ENCODE data around the gene SNED1.

The SNED1 gene

DNA sequence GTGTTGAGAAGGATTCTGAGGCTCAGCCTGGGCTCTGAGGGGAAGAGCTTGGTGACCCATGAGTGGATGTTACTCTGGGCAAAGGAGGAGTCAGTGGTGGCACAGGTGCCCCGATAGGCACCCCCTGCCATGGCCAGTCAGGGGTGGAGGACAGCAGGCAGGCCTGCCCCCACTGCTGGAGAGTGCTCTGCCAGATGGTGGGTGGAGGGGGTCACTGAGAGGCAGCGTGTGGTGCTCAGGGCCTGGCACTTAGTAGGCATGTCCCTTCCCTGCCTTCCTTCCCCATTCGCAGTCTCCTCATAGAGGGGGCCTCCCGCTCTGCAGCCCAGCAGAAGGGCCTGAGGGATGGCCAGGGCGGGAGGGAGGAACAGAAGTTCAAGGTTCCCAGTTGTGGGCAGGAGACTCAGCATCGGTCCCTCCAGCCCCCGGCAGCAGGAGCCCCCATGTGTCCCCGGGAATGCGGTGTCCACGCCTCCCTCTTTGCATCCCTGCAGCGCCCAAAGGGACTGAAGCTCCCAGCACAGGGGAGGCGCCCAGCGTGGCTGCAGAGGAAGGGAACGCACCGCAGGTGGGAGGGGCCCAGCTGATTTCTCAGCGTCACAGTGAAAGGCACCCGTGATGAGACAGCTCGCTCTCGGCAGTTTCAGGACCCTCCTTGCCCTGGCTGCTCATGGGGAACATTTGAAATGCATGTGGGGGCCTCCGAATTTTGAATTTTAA, 5.7 kb upstream of the SNED1 start:
- no peak for DNase-seq (ENCODE audit: low read depth in 2 of 2)

DNA sequence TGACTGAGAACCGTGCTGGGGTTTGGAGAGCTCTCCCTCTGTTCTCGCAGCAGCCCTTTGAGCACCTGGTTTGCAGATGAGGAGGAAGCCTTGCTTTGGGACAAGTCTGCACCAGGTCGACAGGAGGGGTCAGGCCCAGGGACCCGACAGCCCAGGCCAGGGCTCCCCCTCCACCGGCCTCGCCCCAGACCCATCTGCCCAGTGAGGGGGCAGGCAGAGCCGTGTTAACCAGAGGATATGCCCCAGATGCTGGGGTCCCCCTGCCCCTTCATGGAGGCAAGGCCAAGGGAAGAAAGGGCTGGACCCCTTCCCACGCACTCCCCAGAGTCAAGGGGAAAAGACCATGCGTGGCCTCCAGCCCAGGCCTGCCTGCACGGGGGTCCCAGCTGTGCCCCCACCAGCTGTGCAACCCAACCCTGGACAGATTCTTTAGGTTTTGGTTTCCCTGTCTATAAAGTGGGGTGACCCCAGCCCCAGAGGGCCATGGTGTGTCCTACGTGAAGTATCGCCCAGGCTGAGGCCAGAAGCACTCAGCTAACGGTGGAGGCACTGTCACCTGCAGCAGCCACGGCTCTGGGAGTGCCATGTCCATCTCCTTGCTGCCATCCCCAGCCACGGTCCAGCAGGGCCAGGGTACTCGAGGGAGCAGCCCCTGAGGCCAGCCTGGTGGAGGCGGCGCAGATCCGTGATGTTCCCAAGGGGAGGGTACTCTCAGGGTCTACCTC, 4.8 kb upstream of the SNED1 start:
- DNase-seq (ENCODE audit: low read depth in 2 of 2) = no peak

DNA sequence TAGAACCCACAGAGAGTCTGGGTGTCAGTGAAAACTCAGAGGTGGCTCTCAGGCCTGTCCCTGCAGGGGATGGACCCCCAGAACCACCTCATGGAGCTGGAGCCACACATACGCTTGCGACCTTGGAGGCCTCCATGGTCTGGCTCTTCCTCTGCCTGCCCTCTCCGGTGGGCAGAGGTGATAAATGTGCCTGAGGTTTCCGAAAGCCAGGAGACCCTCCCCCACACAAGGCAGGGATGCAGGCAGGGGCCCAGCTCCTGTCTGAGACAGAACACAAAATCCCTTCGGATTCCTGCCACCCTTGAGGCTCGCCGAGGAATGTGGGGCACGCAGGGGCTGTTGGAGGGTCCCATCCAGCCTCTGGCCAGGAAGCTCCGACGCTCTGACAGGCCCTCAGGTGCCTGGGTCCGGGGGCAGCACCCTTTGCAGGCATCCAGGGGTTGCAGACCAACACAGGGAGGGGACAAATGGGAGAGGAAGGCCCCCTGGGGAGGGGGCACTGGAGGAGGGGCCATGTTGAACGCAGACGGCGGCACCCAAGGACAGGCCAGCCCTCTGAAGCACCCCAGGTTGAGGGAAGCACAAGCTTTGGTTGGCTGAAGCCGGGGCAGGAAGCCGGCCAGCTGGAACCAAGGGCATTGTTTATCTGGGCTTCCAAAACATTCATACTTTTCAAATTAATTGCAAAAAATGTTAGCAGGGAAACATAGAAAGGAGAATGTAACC, 4.1 kb upstream of the SNED1 start:
- DNase-seq (ENCODE audit: low read depth in 2 of 2) = no peak

DNA sequence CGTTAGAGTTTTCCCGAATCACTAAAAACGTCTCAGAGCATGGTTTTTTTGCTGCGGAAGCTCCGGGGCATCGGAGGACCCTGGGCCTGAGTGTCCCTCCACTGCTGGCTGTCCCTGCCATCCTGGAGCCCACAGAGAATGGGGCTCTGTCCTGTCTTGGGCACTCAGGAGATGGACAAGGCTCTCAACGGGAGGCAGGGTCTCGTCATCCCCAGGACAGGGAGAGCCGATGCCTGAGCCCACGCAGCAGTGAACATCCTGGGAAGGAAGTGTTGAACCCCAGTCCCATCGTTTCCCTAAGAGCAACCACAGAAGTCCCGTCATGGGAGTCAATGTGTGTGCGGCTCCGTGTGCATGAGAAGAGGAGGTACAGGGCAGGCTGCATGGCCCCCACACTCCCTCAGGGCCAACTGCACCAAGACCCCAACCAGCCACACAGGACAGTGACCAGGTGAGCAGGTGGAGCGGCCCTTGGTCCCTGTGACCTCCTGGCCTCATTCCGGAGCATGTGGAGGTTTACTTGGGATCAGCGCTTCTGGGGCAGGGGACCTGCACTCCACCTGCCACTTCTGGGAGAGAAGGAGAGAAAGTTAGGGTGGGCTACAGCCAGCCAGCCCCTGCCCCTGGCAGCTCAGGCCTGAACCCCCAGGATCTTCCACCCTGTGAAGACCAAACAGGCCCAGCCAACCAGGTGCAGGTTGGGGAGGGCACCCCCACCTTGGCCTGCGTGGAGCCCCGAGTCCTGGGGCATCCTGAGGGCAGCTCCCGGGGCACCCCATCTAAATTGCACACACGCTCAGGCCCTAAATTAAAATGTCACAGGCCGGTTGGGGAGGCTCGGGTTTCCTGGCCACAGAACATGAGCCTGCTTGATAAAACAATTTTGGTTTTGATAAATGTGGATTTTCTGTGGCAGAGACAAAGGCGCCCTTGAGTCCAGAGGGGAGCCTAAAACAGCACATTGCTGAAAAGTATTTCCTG, 3.1 kb upstream of the SNED1 start:
- DNase-seq (ENCODE audit: low read depth in 2 of 2) = no peak

DNA sequence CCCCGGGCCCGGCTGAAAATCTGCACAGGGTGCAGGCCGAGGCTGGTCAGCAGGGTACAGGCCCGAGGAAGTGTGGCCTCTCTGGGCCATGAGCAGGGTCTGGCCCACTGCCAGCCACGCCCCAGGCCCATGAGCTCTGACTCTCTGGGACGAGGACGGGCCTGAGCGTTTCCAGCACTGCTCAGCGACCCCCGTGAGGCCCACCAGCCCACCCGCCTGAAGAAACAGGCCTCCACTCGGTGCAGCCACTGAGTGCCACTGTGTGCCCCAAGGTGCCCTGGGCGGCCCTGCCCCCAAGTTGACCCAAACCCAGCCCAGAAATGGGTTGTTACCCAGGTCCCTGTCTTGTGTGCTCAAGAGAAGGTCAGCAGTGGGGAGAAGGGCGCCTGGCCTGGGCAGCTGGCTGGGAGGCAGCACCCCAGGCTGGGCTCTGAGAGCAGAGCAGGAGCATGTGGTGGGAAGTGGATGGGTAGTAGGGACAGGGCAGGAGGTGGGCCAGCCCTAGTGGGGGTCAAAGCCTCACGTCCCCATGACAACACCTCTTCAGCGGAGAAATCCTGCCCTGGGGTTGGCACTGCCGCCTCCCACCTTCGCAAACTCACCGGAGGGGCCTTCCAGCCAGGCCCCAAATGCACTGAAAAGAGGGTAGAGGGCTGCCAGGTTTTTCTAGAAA, 2.1 kb upstream of the SNED1 start:
- no peak for DNase-seq (ENCODE audit: low read depth in 2 of 2)

DNA sequence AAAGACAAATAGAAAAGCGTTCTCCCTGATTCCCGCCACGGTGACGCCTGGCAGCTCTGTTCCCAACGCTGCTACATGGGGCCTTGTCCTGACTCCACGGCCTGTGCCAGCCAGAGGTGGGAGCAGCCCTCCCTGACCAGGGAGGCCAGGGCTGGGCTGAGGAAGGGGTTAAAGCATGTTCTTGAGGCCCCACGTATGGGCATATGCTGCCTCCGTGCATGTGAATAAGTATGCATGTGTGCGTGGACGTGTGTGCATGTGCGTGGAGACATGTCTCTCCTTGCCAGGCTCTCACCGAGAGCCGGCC, 1.6 kb upstream of the SNED1 start:
- DNase-seq (ENCODE audit: low read depth in 2 of 2) = no peak

DNA sequence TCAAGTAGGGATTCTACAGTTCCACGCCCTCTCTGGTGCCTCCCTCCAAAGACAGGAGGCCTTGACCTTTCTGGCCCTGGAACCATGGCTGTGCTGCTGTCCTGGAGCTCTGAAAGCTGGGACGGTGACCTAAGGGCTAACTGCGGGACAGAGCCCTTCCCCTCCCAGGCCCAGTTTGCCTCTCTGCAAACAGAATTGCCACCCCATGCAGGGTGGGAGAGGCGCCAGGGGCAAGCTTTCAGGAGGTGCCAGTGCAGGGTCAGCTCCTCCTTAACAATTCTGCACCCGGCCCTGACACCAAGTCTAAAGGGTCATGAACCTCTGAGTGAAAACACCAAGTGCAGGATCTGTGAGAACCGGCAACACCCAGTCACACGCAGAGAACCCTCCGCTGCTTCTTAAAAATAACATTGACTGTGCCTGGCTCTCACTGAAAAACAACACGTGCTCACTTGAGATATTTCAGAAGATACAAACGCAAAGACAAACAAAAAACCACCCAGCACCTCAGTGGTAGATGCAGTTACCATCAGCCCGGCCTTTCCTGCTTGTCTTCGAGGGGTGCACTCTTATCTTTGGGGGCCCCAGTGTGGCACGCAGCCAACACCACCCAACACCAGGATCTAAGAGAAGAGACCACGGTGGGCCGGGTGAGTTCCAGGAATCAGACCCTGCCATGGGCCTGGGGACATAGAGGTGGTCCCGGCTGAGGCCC, 1.1 kb upstream of the SNED1 start:
- no peak for DNase-seq (ENCODE audit: low read depth in 2 of 2)

DNA sequence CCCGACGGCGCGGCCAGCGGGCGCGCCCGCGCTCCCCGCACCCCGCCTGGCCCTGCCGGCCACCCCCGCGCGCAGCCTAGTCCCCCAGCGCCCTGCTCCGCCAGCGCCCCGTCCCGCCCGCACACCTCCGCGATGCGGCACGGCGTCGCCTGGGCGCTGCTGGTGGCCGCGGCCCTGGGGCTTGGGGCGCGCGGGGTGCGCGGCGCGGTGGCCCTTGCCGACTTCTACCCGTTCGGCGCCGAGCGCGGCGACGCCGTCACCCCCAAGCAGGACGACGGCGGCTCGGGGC, 232 bp downstream of the SNED1 start:
- no peak for DNase-seq (ENCODE audit: low read depth in 2 of 2)

DNA sequence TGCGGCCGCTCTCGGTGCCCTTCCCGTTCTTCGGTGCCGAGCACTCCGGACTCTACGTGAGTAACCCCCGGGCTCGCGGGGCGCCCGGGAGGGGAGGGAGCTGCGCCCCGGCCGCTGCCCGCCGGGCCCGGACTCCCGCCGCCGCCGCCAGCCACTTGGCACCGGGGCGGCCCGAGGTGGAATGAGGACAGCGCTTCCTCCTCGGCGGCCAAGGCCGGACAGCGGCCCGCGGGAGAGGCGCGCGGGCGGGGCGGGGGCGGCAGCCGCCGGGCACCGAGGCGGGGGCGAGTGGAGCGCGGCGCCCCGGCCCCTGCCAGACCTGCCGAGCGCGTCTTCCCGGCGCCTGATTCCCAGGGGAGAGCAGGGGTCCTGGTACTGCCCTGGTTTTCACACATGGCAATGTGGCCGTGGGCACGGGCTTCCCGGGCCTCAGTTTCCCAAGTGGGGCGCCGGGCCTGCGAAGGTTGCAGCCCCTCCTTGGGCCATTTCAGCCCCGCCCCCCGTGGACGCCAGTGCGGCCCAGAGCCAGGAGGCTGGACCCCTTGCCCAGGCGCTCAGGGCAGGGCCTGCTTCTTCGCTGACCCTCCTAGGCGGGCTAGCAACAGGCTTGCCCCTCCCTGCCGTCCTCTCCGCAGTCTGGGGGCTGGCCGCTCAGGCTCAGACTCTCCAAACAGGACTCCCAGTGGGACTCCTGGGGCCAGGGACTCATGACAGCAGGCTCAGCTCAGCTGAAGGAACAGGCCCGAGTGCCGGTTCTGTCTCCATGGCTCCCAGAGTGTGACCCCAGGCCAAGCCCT, 775 bp downstream of the SNED1 start:
- no peak for DNase-seq (ENCODE audit: low read depth in 2 of 2)

DNA sequence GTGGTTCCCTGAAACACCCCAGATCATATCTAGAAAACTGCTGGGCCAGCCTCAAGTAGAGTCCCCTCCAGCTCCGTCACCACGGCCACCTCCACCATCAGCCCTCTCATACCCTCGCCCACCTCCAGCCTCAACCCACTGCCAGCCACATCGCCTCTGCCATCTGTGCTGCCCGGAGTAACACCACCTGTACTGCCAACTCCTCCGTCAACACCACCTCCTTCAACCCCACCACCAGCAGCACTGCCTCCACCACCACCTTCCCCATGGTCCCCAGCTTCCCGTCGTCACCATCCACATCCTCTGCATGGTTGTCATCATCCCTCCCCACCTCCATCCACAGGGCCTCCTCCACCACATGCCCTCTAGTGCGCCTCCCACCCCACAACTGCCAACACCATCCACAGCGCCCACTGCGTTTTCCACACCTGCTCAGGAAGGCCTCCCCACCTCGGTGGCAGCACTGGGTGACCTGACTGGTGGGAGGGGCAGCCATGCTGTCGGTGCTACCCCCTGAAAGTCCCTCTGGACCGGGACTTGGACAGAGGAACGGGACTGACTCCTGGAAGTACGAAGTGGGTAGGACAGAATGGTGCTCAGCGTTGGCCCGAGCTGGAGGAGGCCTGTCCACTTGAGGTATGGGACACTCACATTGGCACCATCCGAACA, 1.6 kb downstream of the SNED1 start:
- DNase-seq (ENCODE audit: low read depth in 2 of 2) = no peak

DNA sequence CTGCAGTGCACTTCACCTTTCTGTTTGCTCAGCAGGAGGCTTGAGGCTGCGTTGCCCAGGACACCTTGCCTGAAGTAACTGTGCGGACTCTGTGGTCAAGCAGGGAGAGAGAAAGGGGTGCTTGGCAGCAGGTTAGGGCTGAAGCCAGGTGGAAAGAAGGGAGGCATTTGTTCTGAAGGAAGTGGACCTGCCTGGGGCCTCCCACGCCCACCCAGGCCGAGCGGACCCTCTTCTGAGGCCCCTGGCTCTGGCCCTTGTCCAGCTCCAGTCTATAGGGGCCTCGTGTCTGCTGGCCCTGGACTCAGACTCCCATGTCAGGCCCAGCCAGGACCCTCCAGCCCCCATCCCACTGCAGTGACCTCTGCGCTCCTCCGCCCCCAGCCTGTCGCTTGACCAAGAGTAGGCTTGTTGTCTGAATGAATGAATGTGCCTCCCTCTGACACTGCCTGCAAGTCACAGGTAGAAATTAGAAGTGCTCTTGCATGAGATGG, 2.5 kb downstream of the SNED1 start:
- DNase-seq (ENCODE audit: low read depth in 2 of 2) = no peak

DNA sequence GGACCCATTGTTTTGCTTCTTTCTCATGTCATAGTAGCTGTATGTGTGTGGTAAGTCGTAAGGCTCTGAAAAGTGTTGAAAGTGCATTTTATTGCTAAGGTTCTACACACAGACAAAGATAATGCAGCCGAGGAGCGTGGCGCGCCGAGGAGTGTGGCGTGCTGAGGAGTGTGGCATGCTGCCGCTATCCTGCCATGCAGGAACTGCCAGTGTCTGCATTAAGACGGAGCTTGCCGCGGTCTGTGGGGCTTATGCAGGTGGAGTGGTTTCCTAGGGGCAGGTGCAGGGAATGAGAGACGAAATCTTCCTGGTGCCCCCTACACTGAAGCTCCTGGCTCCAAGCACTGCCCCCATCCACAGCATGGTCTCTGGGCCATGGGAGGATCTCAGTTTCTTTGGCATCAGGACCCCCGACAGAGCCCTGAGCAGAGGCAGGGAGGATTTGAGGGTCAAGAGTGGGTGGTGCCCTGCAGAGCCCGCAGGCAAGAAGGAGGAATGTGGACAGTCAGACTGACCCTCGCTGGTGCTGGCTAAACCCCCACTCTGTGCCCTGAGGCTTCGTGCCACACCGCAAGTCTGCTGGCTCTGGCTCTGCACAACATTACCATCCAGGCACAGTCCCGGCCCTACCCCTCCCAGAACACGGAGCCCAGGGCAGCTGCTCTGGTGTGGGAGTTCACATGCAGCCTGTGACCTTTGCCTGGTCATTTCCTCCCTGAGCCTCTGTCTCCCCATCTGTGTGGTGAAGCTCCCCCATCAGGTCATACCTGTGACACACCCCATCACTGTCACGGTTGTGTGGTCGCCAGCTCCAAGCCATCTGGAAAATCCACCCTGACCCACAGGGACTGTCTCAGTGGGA, 3.2 kb downstream of the SNED1 start:
- no peak for DNase-seq (ENCODE audit: low read depth in 2 of 2)

DNA sequence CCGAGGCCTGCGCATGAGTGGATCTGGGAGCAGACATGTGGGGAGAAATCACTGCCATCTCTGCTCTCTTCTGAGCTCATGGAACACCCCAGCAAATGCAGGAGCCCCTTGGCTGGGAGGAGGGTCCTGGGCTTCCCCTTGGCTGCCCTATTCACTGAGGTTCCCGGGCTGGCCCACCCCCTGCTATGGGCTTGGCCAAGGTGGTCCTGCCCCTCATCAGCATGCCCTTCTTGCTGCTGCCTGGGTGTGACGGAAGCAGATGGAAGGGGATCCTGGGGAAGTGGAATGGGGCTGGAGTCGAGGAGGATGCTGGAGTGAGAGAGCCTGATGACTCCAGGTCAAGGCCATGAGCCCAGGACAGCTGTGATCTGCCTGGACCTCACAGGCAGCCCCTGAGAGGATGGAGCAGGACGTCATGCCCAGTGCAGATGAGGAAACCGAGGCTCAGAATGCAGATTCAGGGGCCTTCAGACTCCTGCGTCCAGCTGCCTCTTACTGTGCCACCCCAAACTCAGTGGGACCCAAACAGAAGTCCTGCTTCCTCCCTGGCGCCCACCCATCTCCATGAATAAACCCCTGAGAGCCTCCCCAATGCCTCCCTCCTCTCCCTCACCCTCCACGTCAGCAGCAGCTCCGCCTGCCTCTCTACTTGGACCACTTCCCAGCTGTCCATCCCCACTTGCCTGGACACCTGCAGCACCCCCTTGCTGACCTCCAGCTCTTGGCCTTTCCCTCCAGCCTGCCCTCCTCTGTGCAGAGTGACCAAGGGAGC, 4.0 kb downstream of the SNED1 start:
- no peak for DNase-seq (ENCODE audit: low read depth in 2 of 2)

DNA sequence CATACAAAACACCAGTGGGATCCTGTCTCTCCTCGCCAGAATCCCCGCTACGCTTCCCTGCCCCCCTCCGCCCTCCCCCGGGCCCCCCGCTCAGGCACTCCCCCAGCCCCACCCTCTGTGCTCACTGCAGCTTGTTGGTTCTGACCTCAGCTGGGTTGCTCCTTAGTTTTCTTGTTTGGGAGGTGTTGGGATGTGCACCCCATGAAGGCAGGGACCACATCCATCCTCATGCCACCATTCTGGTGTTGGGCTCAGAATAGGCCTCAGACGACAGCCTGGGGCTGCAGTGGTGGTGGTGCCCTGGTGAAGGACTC, 4.6 kb downstream of the SNED1 start:
- no peak for DNase-seq (ENCODE audit: low read depth in 2 of 2)

DNA sequence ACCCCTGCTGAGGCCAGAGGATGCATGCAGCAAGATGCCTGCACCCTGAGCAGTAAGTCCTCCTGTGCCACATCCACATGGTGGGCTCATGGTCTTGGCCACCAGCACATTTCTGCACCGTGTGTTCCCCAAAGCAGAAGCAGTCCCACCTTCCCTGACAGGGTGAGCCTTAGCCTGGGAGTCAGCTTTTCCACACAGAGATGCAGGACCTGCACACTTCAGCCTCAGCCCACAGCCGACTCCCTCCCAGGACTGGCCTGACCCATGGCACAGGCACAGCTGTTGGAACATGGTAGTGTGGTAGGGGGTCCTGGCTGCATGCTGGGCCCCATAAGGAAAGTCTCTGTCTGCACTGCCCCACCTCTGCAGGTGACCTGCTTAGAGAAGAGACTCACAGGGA, 5.0 kb downstream of the SNED1 start:
- no peak for DNase-seq (ENCODE audit: low read depth in 2 of 2)

DNA sequence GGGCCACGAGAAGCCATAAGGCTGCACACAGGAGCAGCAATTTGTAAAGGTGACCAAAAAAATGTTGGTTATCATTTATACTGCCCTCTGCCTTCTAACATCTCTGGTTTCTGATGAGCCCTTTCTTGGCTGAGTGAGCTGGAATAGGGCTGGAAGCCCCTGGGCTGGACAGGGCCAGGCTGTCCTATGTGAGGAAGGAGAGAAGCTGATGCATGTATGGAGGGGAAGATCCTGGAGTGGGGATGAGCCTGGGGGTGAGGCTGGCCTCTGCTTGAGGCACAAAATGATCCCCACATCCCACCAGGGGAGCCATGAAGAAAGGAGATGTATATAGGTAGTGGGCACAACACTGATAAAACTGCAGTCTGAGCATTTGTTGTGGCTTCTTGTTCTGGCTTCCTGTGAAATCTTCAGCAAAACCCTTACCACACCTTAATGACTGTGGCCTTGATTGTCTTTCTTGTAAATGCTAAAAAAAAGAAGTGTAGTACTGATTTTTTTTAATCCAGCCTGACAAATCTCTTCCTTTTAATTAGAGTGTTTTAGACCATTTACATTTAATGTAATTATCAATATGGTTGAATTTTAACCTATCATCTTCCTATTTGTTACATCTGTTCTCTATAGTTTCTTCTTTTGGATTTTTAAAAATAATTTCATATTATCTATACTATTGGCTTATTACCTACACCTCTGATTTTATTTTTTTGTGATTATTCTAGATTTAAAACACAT, 5.6 kb downstream of the SNED1 start:
- DNase-seq (ENCODE audit: low read depth in 2 of 2) = no peak

DNA sequence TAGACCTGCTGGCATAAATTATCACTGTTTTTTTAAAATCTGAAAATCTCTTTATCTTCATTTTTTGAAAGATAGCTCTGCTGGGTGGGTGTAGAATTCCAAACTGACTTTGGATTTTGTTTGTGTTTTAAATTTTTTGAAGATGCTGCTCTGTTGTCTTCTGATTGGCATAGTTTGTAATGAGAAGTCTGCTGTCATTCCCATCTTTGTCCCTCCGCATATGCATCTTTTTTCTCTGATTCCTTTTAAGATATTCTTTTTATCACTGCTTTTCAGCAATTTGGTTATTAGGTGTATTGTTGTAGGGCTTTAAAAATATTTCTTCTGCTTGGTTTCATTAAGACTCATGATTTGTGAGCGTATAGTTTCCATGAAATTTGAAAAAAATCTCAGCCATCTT, 7.2 kb downstream of the SNED1 start:
- DNase-seq (ENCODE audit: low read depth in 2 of 2) = no peak
